ENCODE data around the gene MFNG.
"Not testable (repeated sequence)": the region's sequence is repeated elsewhere in the genome, so short reads cannot be mapped to it uniquely, and the experiment has no call there.

MFNG gene, protein sequence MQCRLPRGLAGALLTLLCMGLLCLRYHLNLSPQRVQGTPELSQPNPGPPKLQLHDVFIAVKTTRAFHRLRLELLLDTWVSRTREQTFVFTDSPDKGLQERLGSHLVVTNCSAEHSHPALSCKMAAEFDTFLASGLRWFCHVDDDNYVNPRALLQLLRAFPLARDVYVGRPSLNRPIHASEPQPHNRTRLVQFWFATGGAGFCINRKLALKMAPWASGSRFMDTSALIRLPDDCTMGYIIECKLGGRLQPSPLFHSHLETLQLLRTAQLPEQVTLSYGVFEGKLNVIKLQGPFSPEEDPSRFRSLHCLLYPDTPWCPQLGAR

DNA sequence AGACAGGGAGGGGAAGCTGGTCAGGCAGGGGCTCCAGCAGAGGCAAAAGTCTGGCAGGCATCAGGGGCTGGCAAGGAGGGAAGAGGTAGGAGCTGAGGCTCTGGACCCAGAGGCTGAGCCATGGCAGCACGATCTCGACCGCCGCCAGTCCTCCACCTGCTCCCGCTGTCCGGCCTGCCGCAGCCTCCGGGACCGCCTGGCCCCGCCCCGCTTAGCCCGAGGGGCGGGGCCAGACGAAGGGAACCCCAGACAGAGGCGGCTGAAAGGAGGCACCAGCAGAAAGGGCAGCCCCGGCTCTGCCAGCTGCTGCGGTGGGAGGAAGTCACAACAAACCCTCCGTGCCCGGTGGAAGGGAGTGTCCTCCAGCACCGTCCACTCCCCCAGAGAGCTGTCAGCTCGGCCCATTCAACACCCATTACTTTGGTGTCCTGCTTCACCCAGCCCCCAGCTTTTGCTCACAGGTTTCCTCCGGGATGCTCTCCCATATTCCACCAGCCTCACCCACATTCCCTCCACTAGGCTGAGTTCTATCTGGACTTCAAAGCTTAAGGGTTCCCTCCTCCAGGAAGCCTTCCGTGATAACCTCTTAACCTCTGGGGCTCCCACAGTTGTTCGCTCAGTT lies at the start of gene MFNG:
Gene MFNG, minus strand, starts transcription at position 161 of the 622 bp plus-strand sequence. CDS start 207 bp downstream, outside the sequence.
- H3K27ac ChIP-seq, result peak within 1 kb of the TSS; percentile 99

DNA sequence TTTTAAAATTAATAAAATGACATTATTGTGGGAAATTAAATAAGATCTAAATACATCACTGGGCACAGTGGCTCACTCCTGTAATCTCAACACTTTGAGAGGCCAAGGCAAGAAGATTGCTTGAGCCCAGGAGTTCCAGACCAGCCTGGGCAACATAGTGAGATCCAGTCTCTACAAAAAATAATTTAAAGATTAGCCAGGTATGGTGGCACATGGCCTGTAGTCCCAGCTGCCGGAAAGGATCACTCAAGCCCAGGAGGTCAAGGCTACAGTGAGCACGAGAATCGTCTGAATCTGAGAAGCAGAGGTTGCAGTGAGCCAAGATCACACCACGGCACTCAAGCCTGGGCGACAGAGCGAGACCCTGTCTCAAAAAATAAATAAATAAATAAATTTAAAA lies 49.0 kb upstream of the MFNG start:
- Histone ChIP-seq H3K4me2 (peak overlapping the region; percentile 58), H3K9ac (no peak overlapping the region), H3K27me3 (no peaks in the 10 kb centered on the region), H3K9me3 (no peaks in the 10 kb centered on the region), H3K4me3 (no peak overlapping the region), H3K36me3 (no peaks in the 10 kb centered on the region), H4K20me1 (no peaks in the 10 kb centered on the region), H3K27ac (no peak overlapping the region), H3K4me1 (peaks cover 65% of the 10 kb centered on the region)
- TF ChIP-seq Cebpa-rat (IDR thresholded peaks at IDR 0.05), result no peak

More for the DNA sequence above, at the start of gene MFNG:
- peak within 1 kb of the TSS; percentile 99 for H3K4me2 ChIP-seq
- no peaks in the 10 kb centered on the region for H3K27me3 ChIP-seq
- peaks cover 14% of the 10 kb centered on the region for H3K36me3 ChIP-seq
- TF ChIP-seq Cebpa-rat (IDR thresholded peaks at IDR 0.05), result no peak
- peaks cover 18% of the 10 kb centered on the region for H4K20me1 ChIP-seq
- peak within 1 kb of the TSS; percentile 86 for H3K4me3 ChIP-seq
- H3K9me3 ChIP-seq, result no peaks in the 10 kb centered on the region
- H3K9ac ChIP-seq, result peak within 1 kb of the TSS; percentile 96
- H3K4me1 ChIP-seq, result peaks cover 78% of the 10 kb centered on the region

DNA sequence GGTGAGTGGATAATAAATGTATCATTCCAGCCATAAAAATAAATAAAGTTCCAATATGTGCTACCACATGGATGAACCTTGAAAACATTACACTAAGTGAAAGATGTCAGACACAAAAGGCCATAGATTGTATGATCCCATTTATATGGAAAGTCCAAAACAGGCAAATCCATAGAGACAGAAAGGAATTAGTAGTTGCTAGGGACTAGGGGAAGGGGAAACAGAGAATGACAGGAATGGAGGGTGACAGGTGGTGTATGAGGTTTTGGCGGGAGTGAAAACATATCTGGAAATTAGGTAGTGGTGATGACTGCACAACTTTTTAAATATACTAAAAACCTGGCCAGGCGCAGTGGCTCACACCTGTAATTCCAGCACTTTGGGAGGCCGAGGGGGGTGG lies 48.3 kb upstream of the MFNG start:
- Histone ChIP-seq H3K4me3 (no peak overlapping the region), H3K4me2 (peak overlapping the region; percentile 58), H4K20me1 (no peaks in the 10 kb centered on the region), H3K4me1 (peaks cover 65% of the 10 kb centered on the region), H3K27me3 (no peaks in the 10 kb centered on the region), H3K27ac (no peak overlapping the region), H3K9me3 (no peaks in the 10 kb centered on the region), H3K36me3 (no peaks in the 10 kb centered on the region), H3K9ac (no peak overlapping the region)
- TF ChIP-seq Cebpa-rat (IDR thresholded peaks at IDR 0.05), result no peak

GRCh38 chr22:37533995-37534394 lies 47.8 kb upstream of the MFNG start:
- TF ChIP-seq Cebpa-rat (IDR thresholded peaks at IDR 0.05), result no peak
- Histone ChIP-seq H3K4me2 (peak overlapping the region; percentile 58), H3K27me3 (no peaks in the 10 kb centered on the region), H3K4me3 (no peak overlapping the region), H3K9me3 (no peaks in the 10 kb centered on the region), H3K27ac (no peak overlapping the region), H3K9ac (no peak overlapping the region), H3K36me3 (no peaks in the 10 kb centered on the region), H4K20me1 (no peaks in the 10 kb centered on the region), H3K4me1 (peaks cover 61% of the 10 kb centered on the region)

GRCh38 chr22:37529652-37530345 lies 43.6 kb upstream of the MFNG start:
- Histone ChIP-seq H3K27ac (no peak overlapping the region), H3K4me3 (no peak overlapping the region), H3K36me3 (no peaks in the 10 kb centered on the region), H4K20me1 (no peaks in the 10 kb centered on the region), H3K27me3 (0 out of 2 replicates have a peak, but pooled peaks cover 6% of the 10 kb centered on the region), H3K9ac (no peak overlapping the region), H3K9me3 (no peaks in the 10 kb centered on the region), H3K4me2 (peak overlapping the region; percentile 39), H3K4me1 (peaks cover 32% of the 10 kb centered on the region)
- TF ChIP-seq Cebpa-rat (IDR thresholded peaks at IDR 0.05), result no peak

- H3K4me2 ChIP-seq, H3K9me3 ChIP-seq, H3K36me3 ChIP-seq, H3K4me3 ChIP-seq, H4K20me1 ChIP-seq, H3K27ac ChIP-seq, H3K9ac ChIP-seq: not testable (repeated sequence)
- Histone ChIP-seq H3K4me1 (peaks cover 14% of the 10 kb centered on the region), H3K27me3 (peaks cover 12% of the 10 kb centered on the region; the same call in 1 of the 2 replicates)
These were observed 41.8 kb upstream of the MFNG start for GRCh38 chr22:37527952-37528351.

GRCh38 chr22:37527081-37527752 lies 41.0 kb upstream of the MFNG start:
- not testable (repeated sequence) for H3K27ac ChIP-seq, H4K20me1 ChIP-seq, H3K9ac ChIP-seq, H3K4me2 ChIP-seq, H3K9me3 ChIP-seq, H3K36me3 ChIP-seq, H3K4me3 ChIP-seq
- H3K27me3 ChIP-seq, result peaks cover 19% of the 10 kb centered on the region; the same call in 1 of the 2 replicates
- peaks cover 12% of the 10 kb centered on the region for H3K4me1 ChIP-seq

DNA sequence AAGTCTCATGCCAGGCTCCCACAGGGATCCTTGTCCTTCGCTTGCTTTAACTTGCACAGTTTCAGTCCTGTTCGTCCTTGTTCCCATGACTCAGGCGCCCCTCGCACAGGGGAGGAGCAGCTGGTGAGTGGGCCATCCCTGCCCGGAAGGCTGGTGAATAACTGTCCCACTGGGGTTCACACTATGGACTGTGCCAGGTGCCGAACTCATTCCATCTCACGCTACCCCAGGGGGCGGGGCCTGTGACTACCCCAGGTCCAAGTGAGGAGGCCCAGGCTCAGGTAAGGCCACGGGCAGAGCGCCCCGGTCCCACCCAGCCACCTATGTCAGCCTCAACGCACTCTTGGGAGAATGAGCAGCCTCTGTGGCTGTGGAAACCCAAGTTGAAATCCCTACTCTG lies 40.2 kb upstream of the MFNG start:
- H3K9ac ChIP-seq, result no peak overlapping the region
- peaks cover 12% of the 10 kb centered on the region for H3K4me1 ChIP-seq
- no peak overlapping the region for H3K27ac ChIP-seq
- 0 out of 2 replicates have a peak, but pooled peaks cover 4% of the 10 kb centered on the region for H4K20me1 ChIP-seq
- H3K4me3 ChIP-seq, result no peak overlapping the region
- H3K9me3 ChIP-seq, result no peaks in the 10 kb centered on the region
- H3K4me2 ChIP-seq, result peak overlapping the region; percentile 32; the same call in 1 of the 2 replicates
- H3K36me3 ChIP-seq, result no peaks in the 10 kb centered on the region
- H3K27me3 ChIP-seq, result peaks cover 27% of the 10 kb centered on the region
- TF ChIP-seq Cebpa-rat (IDR thresholded peaks at IDR 0.05), result no peak

GRCh38 chr22:37525746-37526350 lies 39.7 kb upstream of the MFNG start:
- H3K4me3 ChIP-seq, result no peak overlapping the region
- H3K9ac ChIP-seq, result no peak overlapping the region
- 0 out of 2 replicates have a peak, but pooled peaks cover 7% of the 10 kb centered on the region for H4K20me1 ChIP-seq
- H3K27ac ChIP-seq, result no peak overlapping the region
- TF ChIP-seq Cebpa-rat (IDR thresholded peaks at IDR 0.05), result no peak
- peaks cover 12% of the 10 kb centered on the region for H3K4me1 ChIP-seq
- H3K27me3 ChIP-seq, result peaks cover 33% of the 10 kb centered on the region
- peak overlapping the region; percentile 32; the same call in 1 of the 2 replicates for H3K4me2 ChIP-seq
- no peaks in the 10 kb centered on the region for H3K9me3 ChIP-seq
- H3K36me3 ChIP-seq, result no peaks in the 10 kb centered on the region
